HCT116 (cell line): ENCODE results near the gene LY86.

Experiments used
- CTCF ChIP-seq, 3 experiments: fragments of 200-600 bp in 1 of 3; sonication (generic) in 1 of 3; IDR thresholded peaks in 2 of 3; conservative IDR thresholded peaks in 1 of 3; 2 replicates each; pipeline ENCODE4 v1.5.1; 2012 to 2017; ENCODE audit warnings: low read depth in 2 of 3, low read length in 2 of 3, antibody characterized with exemption in 1 of 3, borderline replicate concordance in 1 of 3, control low read depth in 1 of 3, mild to moderate bottlenecking in 1 of 3, mixed read lengths in 1 of 3, mixed run types in 1 of 3, moderate library complexity in 1 of 3; ENCODE audit not compliant: insufficient read depth in 1 of 3
- FOSL1 ChIP-seq: IDR thresholded peaks from 2 replicates; pipeline ENCODE4 v1.6.1; 2012; ENCODE audit warnings: low read depth
- POLR2A ChIP-seq: IDR thresholded peaks from 2 replicates; pipeline ENCODE4 v1.7.0; 2011; ENCODE audit warnings: borderline replicate concordance; ENCODE audit not compliant: insufficient read depth, insufficient read length; ENCODE audit errors: extremely low read depth

GRCh38 chr6:6543181-6543879 is 45.2 kb upstream of the LY86 start:
- no peak for TF ChIP-seq CTCF (IDR thresholded peaks at IDR 0.05 in 2 of 3, conservative IDR thresholded peaks at IDR 0.05 in 1 of 3; ENCODE audit: borderline replicate concordance in 1 of 3, insufficient read depth in 1 of 3, low read depth in 2 of 3, low read length in 2 of 3)
- no peak for TF ChIP-seq FOSL1
- TF ChIP-seq POLR2A = no peak
